HK-2 (cell line): ENCODE data around the gene CYB5R3.
A peak's percentile ranks its signal among the peaks of the same experiment; 100 is the strongest.

Experiments
- DNase-seq: peaks from one replicate; pipeline ENCODE4 v3.0.0-alpha.2; 2018; ENCODE audit not compliant: unreplicated experiment

CYB5R3 gene

GRCh38 chr22:42649246-42650099 lies at the start of gene CYB5R3:
Gene CYB5R3, minus strand, starts transcription at chr22:42649392. Its CDS starts 77 bp downstream, at chr22:42649315.
- DNase-seq, result peak; percentile 83

GRCh38 chr22:42697542-42698013 lies 48.4 kb upstream of the CYB5R3 start:
- DNase-seq, result peak; percentile 61

GRCh38 chr22:42696331-42696967 lies 47.3 kb upstream of the CYB5R3 start:
- DNase-seq, result no peak

GRCh38 chr22:42695294-42695693 lies 46.1 kb upstream of the CYB5R3 start:
- no peak for DNase-seq

GRCh38 chr22:42693763-42694683 lies 44.8 kb upstream of the CYB5R3 start:
- no peak for DNase-seq

GRCh38 chr22:42693055-42693762 lies 44.0 kb upstream of the CYB5R3 start:
- no peak for DNase-seq

GRCh38 chr22:42692239-42693054 lies 43.3 kb upstream of the CYB5R3 start:
- no peak for DNase-seq

GRCh38 chr22:42691440-42691839 lies 42.2 kb upstream of the CYB5R3 start:
- no peak for DNase-seq

- DNase-seq, result peak; percentile 79
Measured at GRCh38 chr22:42688241-42689211, 39.3 kb upstream of the CYB5R3 start.

- no peak for DNase-seq
Measured at GRCh38 chr22:42686756-42687491, 37.7 kb upstream of the CYB5R3 start.

GRCh38 chr22:42685941-42686653 lies 36.9 kb upstream of the CYB5R3 start:
- DNase-seq, result no peak

- DNase-seq, result no peak
Measured at GRCh38 chr22:42684462-42685195, 35.4 kb upstream of the CYB5R3 start.

- no peak for DNase-seq
Measured at GRCh38 chr22:42683578-42684283, 34.5 kb upstream of the CYB5R3 start.

GRCh38 chr22:42682113-42682851 lies 33.1 kb upstream of the CYB5R3 start:
- no peak for DNase-seq

- peak; percentile 77 for DNase-seq
Measured at GRCh38 chr22:42680648-42681047, 31.5 kb upstream of the CYB5R3 start.

- no peak for DNase-seq
Measured at GRCh38 chr22:42679691-42680090, 30.5 kb upstream of the CYB5R3 start.
